ENCODE data around the gene ABCA13. TPM values are rescaled to one million over a fixed set of nuclear protein-coding genes. Genes with fewer than 3 reads are reported as not detected.

ABCA13 gene
- total and polyA plus RNA-seq, 2 of the 4 experiments (the other 2 are of a cell fraction), result under 0.01 to 0.07 TPM

DNA sequence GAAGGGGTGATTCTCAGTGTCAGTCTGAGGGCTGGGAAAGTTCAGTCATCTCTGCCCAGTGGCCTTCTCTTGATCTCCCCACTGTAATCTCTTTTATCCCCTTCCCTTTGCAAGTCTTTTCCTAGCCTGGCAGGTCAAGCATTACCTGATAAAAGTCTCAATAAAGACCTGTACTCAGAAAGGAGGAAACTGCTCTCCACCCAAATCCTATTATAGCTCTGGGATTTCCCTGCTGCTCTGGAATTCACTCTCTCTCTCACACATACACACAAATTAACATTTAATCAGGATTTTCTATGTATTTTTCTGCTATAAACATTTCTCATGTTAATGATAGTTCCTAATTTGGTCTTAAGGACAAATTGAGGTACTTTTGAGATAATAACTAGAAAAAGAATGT, 46.5 kb downstream of the ABCA13 start:
- H3K56ac ChIP-seq (ENCODE audit: extremely low read depth, insufficient read depth, low read length), result no peak overlapping the region
- H2BK15ac ChIP-seq (ENCODE audit: low read depth, low read length), result no peak overlapping the region
- H2AFZ ChIP-seq (replicated peaks; ENCODE audit: low read length, poor library complexity), result no peak overlapping the region
- H3K4ac ChIP-seq (ENCODE audit: low read depth, low read length), result no peak overlapping the region
- H3K27ac ChIP-seq (ENCODE audit: insufficient read depth, low read length), result no peak overlapping the region
- no peak overlapping the region for H3K9ac ChIP-seq (ENCODE audit: low read depth, low read length)
- no peak overlapping the region for H3K23ac ChIP-seq (ENCODE audit: low read depth, low read length)
- H3K14ac ChIP-seq (replicated peaks; ENCODE audit: low read depth, low read length), result no peak overlapping the region
- dilution Hi-C loops (cut with HindIII; ENCODE audit: low sequenced_read_pairs, unreplicated experiment) (no loop called here), intact Hi-C loops (cut with micrococcal nuclease) (no loop called here), in situ Hi-C loops (cut with MboI; ENCODE audit: low sequenced_read_pairs) (no loop called here)
- H2BK20ac ChIP-seq (ENCODE audit: low read depth, low read length), result no peak overlapping the region
- no peak overlapping the region for H2BK120ac ChIP-seq (ENCODE audit: low read depth, low read length)
- H3K9me1 ChIP-seq (ENCODE audit: insufficient read depth, low read length), result no peaks in the 10 kb centered on the region
- no TSS peak for BruUV-seq (replicated peaks)
- DNase-seq (no peak), ATAC-seq (ENCODE audit: low read depth) (no peak)
- H3K36me3 ChIP-seq (ENCODE audit: control insufficient read depth, insufficient read depth, low read length), result no peaks in the 10 kb centered on the region
- no peak overlapping the region for H4K91ac ChIP-seq (ENCODE audit: insufficient read depth, low read depth, low read length)
- H2AK5ac ChIP-seq (ENCODE audit: low read depth, low read length), result no peak overlapping the region
- TF ChIP-seq RCOR1 (IDR thresholded peaks at IDR 0.05; ENCODE audit: insufficient replicate concordance, low read length), result no peak
- H4K8ac ChIP-seq (ENCODE audit: low read depth in 2 of 2, low read length in 2 of 2), result no peak overlapping the region
- CTCF ChIA-PET, result no interaction called here
- POLR2A ChIA-PET (ENCODE audit: unreplicated experiment), result no interaction called here
- H4K5ac ChIP-seq (ENCODE audit: low read depth, low read length), result no peak overlapping the region
- H3K79me1 ChIP-seq (ENCODE audit: low read depth in 1 of 2, low read length in 2 of 2), result no peaks in the 10 kb centered on the region
- no peak overlapping the region for H3K4me3 ChIP-seq (ENCODE audit: insufficient read depth, low read depth, low read length)
- peaks cover 2% of the 10 kb centered on the region for H3K27me3 ChIP-seq (ENCODE audit: control insufficient read depth, insufficient read depth, low read length)
- no peak overlapping the region for H3K4me2 ChIP-seq (ENCODE audit: low read depth, low read length)
- H3K9me3 ChIP-seq (ENCODE audit: control insufficient read depth, insufficient read depth, low read length), result no peaks in the 10 kb centered on the region
- H3K18ac ChIP-seq (ENCODE audit: low read depth, low read length), result no peak overlapping the region
- H3K4me1 ChIP-seq (ENCODE audit: control insufficient read depth, insufficient read depth, low read length), result no peaks in the 10 kb centered on the region
- no peak overlapping the region for H2BK5ac ChIP-seq (ENCODE audit: low read depth, low read length, poor library complexity, severe bottlenecking)
- no peaks in the 10 kb centered on the region for H4K20me1 ChIP-seq (ENCODE audit: insufficient read depth, low read length)
- no peak overlapping the region for H2AK9ac ChIP-seq (replicated peaks; ENCODE audit: low read depth, low read length, poor library complexity)
